Measurements from ENCODE around the gene C5orf52. TPM values are rescaled to one million over a fixed set of nuclear protein-coding genes. Genes with fewer than 3 reads are reported as not detected.

The C5orf52 gene
- total RNA-seq, 1 donor from 2014 or later = not detected

- Histone ChIP-seq H3K9me3 (no peaks in the 10 kb centered on the region), H3K36me3 (no peaks in the 10 kb centered on the region), H3K27ac (no peak overlapping the region), H3K4me1 (no peaks in the 10 kb centered on the region), H3K27me3 (no peaks in the 10 kb centered on the region), H3K4me3 (no peak overlapping the region)
- intact Hi-C loops (cut with DNase I) = no loop called here
- no peak for TF ChIP-seq CTCF (IDR thresholded peaks at IDR 0.05)
- ATAC-seq (no peak), DNase-seq (no peak)
Observed at GRCh38 chr5:157648275-157648990, 22.9 kb upstream of the C5orf52 start.

- DNase-seq = no peak
- H3K9me3 ChIP-seq = no peaks in the 10 kb centered on the region
- no peak overlapping the region for H3K27ac ChIP-seq
- intact Hi-C loops (cut with DNase I) = no loop called here
- H3K27me3 ChIP-seq = no peaks in the 10 kb centered on the region
- ATAC-seq = no peak
- no peaks in the 10 kb centered on the region for H3K36me3 ChIP-seq
- H3K4me1 ChIP-seq = no peaks in the 10 kb centered on the region
- no peak for TF ChIP-seq CTCF (IDR thresholded peaks at IDR 0.05)
- no peak overlapping the region for H3K4me3 ChIP-seq
Observed at GRCh38 chr5:157649101-157649500, 22.2 kb upstream of the C5orf52 start.

- Histone ChIP-seq H3K27me3 (no peaks in the 10 kb centered on the region), H3K36me3 (no peaks in the 10 kb centered on the region), H3K27ac (no peak overlapping the region), H3K4me3 (peak overlapping the region; percentile 57), H3K9me3 (no peaks in the 10 kb centered on the region), H3K4me1 (no peaks in the 10 kb centered on the region)
- TF ChIP-seq CTCF (IDR thresholded peaks at IDR 0.05) = no peak
- intact Hi-C loops (cut with DNase I) = no loop called here
- ATAC-seq (no peak), DNase-seq (no peak)
Observed at GRCh38 chr5:157650991-157651611, 20.2 kb upstream of the C5orf52 start.

DNA sequence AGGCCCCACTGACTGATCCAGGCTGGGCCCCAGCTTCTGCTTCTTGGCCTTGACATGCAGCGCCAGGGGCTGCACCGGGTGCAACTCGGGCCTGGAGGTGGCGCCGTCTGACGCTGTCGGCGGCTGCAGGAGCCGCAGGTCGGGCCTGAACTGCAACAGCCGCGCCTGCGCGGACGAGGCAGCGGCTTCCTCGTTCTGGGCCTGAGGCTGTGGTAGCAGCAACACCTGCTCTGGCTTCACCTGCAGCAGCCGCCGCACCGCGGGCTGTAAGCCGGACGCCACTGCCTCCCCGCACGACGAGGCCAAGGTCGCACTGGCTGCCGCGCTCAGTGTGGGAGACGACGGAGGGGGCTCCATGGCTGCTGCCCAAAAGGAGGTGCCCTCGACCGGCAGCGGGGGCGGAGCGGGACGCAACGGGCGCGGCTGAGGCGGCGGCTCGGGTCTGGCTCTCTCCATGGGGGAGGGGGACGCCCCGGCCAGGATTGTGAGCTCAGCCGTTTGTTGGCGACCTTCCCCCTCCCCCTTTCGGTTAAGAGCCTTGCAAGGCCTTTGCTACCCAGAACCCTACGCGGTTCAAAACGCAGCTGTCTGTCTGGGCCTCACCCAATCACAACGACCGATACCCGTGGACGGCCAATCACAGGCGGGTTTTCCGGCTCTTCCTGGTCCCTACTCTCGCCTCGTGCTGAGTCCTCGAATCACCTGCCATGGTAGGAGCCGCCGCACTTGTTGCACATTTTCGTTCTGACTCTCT lies 19.5 kb upstream of the C5orf52 start:
- peak; percentile 32 for TF ChIP-seq CTCF (IDR thresholded peaks at IDR 0.05)
- intact Hi-C loops (cut with DNase I) = no loop called here
- DNase-seq (peak; percentile 90), ATAC-seq (peak; percentile 99)
- no peaks in the 10 kb centered on the region for H3K9me3 ChIP-seq
- H3K4me1 ChIP-seq = no peaks in the 10 kb centered on the region
- peak overlapping the region; percentile 57 for H3K4me3 ChIP-seq
- peak overlapping the region; percentile 32 for H3K27ac ChIP-seq
- no peaks in the 10 kb centered on the region for H3K36me3 ChIP-seq
- H3K27me3 ChIP-seq = no peaks in the 10 kb centered on the region

- Histone ChIP-seq H3K27me3 (no peaks in the 10 kb centered on the region), H3K9me3 (no peaks in the 10 kb centered on the region), H3K36me3 (no peaks in the 10 kb centered on the region), H3K27ac (peak within 1 kb of the TSS; percentile 32), H3K4me1 (no peaks in the 10 kb centered on the region), H3K4me3 (peak within 1 kb of the TSS; percentile 57)
- no peak for TF ChIP-seq CTCF (IDR thresholded peaks at IDR 0.05)
- no peak for DNase-seq
- intact Hi-C loops (cut with DNase I) = no loop called here
- ATAC-seq = no peak
Observed at GRCh38 chr5:157652377-157652692, 19.0 kb upstream of the C5orf52 start, which contains the start of gene SOX30. Gene SOX30, minus strand, starts transcription at chr5:157652438. Its CDS starts 360 bp downstream, at chr5:157652078.
